ENCODE measurements around the gene MYOCD.
"Not testable (repeated sequence)": the region's sequence is repeated elsewhere in the genome, so short reads cannot be mapped to it uniquely, and the experiment has no call there.

Gene MYOCD

DNA sequence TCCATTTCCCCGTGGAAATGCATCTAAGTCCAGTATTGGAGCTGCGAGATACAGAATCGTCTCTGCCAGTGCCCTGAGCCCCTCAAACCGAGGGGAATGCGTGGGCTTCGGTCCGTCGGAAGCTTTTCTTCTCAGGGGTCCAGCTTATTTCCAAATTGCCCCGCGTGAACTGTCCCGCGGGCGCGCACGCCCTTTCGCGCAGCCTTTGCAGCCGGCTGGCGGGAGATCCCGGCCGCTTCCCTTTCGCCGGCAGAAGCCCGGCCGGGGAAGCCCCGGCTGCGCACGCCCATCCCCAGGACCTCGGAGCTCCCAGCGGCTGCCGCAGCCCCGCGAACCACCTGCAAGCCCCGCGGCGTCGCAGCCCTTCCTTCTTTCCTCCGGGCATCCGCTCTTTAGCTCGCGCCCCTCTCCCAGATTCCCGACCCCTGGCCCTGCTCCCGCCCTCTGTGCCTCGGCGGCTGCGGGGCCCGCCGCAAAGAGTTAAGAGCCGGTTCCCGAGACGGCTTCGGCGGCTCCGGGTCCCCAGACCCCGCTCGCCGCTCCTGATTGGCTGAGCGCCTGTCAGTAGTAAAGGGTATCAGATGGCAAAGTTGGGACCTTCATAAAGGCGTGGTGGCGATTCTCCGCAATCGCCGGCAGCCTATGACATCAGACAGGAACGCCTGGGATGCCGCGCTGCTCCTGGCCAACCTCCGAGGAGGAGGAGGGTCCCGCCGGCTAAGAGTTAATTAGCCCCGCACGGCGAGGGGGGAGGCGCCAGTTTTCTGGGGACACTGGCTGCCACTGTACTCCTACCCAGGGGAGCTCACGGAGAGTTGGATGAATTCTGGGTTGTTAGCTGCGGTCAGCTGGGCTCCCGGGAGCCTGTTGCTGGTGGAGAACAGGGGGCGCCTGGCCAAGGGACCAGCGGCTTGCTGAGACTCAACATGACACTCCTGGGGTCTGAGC, at the start of gene MYOCD:
Gene MYOCD (plus strand): TSS at position 628 of the 948 bp plus-strand sequence. CDS start 299 bp downstream, at position 927.
- no peak for DNase-seq

DNA sequence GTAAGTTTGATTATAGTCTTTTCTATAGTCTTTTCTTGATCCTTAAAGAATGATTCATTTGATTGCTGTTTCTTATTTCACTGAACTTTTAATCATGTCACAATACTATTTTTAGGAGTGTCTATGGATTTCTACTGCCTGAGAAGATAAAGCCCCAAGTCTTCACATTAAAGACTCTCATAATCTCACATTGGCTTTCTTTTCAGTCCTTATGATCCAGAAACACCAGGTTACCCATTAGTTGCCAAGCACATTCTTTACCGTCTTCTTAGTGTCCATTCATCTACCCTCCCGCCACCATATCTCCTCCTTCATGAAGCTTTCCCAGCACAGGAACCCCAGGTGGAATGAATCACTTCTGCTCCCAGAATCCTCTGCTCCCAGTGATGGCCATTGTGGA, 49.5 kb upstream of the MYOCD start:
- DNase-seq = no peak

- no peak for DNase-seq
Observed at GRCh38 chr17:12618557-12618956, 47.1 kb upstream of the MYOCD start.

- no peak for DNase-seq
Observed at GRCh38 chr17:12619459-12620199, 46.1 kb upstream of the MYOCD start.

DNA sequence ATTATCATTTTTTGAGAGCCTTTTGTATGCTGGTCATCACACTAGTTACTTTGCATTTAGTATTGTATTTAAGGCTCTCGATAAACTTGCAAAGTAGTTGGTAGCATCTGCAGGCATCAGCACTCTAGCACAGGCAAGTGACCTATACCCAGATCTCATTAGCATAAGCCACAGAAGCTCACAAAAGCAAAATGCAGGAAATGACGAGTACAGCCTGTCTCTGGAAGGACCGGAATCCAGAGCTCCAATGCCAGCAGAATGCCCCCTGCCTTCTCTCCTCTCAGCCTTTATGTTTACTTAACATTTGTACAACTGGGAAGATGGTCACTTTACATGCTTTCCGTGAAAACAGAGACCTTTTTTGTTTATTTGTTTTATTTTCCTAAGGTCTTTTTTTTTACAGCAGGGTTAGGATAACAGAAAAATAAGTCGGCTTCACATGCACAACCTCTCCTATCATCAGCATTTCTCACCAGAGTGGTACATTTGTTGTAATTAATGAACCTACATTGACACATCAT, 45.4 kb upstream of the MYOCD start:
- no peak for DNase-seq

GRCh38 chr17:12622726-12623125, 43.0 kb upstream of the MYOCD start:
- DNase-seq = no peak

GRCh38 chr17:12623220-12623848, 42.4 kb upstream of the MYOCD start:
- DNase-seq = no peak

GRCh38 chr17:12624211-12624610, 41.5 kb upstream of the MYOCD start:
- DNase-seq = no peak

GRCh38 chr17:12625092-12625491, 40.6 kb upstream of the MYOCD start:
- no peak for DNase-seq

DNA sequence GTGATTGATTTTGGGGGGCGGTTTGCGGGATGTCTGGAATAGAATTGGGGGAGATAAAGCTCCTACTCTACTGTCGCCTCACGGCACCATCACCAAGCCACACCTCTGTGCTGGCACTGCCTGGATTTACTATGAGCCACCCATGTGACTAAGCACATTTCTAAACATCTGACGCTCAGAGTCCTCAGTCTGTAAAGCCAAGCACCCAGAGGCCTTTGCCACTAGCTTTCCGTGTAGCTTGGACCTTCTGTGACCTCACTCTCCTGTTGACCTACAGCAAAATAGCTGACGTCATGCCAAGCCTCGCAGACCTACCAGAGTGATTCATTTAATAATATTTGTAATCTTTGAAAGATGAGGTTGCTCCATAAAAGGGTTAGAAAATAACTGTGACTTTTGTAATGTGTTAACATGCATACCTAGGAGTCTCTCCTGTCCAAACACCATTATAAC, 38.5 kb upstream of the MYOCD start:
- no peak for DNase-seq

- DNase-seq = no peak
Observed at GRCh38 chr17:12627781-12628451, 37.8 kb upstream of the MYOCD start.

GRCh38 chr17:12631076-12631475, 34.6 kb upstream of the MYOCD start:
- DNase-seq = no peak

DNA sequence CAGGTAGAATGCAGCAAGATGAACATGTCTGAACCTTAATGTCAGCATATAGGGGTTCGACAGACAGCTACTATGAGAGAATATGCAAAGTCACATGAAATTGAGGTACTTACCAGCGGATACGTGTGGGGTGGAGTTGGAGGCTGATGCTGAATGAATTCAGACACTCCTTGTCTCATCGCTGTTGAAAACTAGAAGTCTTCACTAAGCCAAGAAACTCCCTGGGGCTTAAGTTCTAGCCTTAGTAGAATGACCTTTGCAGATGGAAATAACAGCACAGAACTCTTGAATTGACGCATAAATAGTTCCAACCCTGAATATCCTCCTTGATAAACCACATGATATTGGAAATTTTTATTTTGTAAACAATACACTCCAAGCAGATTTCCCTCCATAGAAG, 32.9 kb upstream of the MYOCD start:
- no peak for DNase-seq

GRCh38 chr17:12634789-12635414, 30.8 kb upstream of the MYOCD start:
- DNase-seq = no peak

- not testable (repeated sequence) for DNase-seq
Observed at GRCh38 chr17:12635996-12636395, 29.7 kb upstream of the MYOCD start.

DNA sequence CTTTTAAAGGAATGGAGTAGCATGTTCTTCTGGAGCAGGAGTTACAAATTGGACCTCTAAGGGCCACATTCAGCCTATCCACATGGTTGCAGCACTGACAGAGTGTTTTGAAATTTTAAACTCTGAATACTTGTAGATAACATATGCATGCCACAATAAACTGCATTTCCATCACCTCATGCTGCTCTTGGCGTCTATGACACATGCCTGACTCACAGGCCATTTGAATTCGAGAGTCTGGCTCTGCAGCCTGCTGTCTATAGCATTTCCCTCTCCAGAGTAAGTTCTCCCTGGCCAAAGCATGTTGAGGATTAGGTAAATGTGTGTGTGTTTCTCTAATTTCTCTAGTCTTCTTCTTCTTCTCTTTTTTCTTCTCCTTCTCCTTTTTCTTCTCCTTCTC, 28.7 kb upstream of the MYOCD start:
- DNase-seq = no peak

GRCh38 chr17:12637745-12638651, 27.7 kb upstream of the MYOCD start:
- DNase-seq = no peak

DNA sequence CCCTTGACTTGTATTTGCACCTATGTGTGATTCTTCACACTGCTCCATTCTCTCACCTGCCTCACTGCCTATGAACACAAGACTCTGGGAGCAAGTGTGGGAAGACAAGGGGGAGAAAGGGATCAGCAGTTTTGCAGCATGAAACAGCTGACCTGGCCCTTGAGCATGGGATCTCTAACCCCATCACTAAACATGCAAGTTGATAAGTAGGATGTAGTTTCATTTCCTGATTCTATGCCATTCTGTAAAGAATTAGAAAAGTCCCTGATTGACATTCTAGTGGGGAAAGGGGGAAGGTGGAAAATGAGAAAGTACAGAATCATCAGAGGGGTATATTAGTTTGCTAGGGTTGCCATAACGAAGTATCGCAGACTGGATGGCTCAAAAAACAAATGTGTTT, 25.3 kb upstream of the MYOCD start:
- no peak for DNase-seq

- no peak for DNase-seq
Observed at GRCh38 chr17:12641084-12641483, 24.6 kb upstream of the MYOCD start.

GRCh38 chr17:12642034-12642433, 23.7 kb upstream of the MYOCD start:
- DNase-seq = no peak

- DNase-seq = no peak
Observed at GRCh38 chr17:12643822-12644221, 21.9 kb upstream of the MYOCD start.

Data from NCI-H2081 (cell line).